Fibroblast of lung (primary cell): ENCODE data around the gene ILRUN. TPM values are rescaled to one million over a fixed set of nuclear protein-coding genes. Genes with fewer than 3 reads are reported as not detected.
"Not testable (repeated sequence)": the region's sequence is repeated elsewhere in the genome, so short reads cannot be mapped to it uniquely, and the experiment has no call there.

Source experiments
- DNase-seq, 2 donors: peaks; one replicate each; pipeline versions ENCODE4 v3.0.0 to v3.0.0-alpha.2; 2010; ENCODE audit warnings: low read depth in 2 of 2
- H2AFZ ChIP-seq: 2 replicates; pipeline ENCODE4 v1.5.1; 2012; ENCODE audit warnings: low read length, control low read depth, inconsistent platforms
- H3K27ac ChIP-seq: 2 replicates; pipeline ENCODE4 v1.5.1; 2011; ENCODE audit warnings: low read length, control low read depth; ENCODE audit not compliant: insufficient read depth
- H3K27me3 ChIP-seq: 2 replicates; pipeline ENCODE4 v1.5.1; 2011; ENCODE audit warnings: mild to moderate bottlenecking, low read length; ENCODE audit not compliant: control insufficient read depth, insufficient read depth
- H3K36me3 ChIP-seq: 2 replicates; pipeline ENCODE4 v1.5.1; 2011; ENCODE audit warnings: low read length; ENCODE audit not compliant: control insufficient read depth, insufficient read depth
- H3K4me1 ChIP-seq: 2 replicates; pipeline ENCODE4 v1.5.1; 2011; ENCODE audit warnings: low read length; ENCODE audit not compliant: control insufficient read depth, insufficient read depth; ENCODE audit errors: extremely low read depth
- H3K4me2 ChIP-seq: 2 replicates; pipeline ENCODE4 v1.5.1; 2011; ENCODE audit warnings: low read length, control low read depth; ENCODE audit not compliant: insufficient read depth; ENCODE audit errors: extremely low read depth
- H3K4me3 ChIP-seq, 4 experiments: fragments of 200-600 bp in 1 of 4; sonication (generic) in 1 of 4; replicated peaks in 1 of 4; 2 replicates each; pipeline ENCODE4 v1.5.1; 2011 to 2016; ENCODE audit warnings: low read length in 4 of 4, low read depth in 3 of 4, mild to moderate bottlenecking in 3 of 4, control low read depth in 2 of 4, inconsistent platforms in 1 of 4, mixed read lengths in 1 of 4; ENCODE audit not compliant: insufficient read depth in 1 of 4; ENCODE audit errors: control extremely low read depth in 1 of 4
- H3K79me2 ChIP-seq: 2 replicates; pipeline ENCODE4 v1.5.1; 2012; ENCODE audit warnings: mild to moderate bottlenecking, low read length, inconsistent platforms; ENCODE audit not compliant: control insufficient read depth, insufficient read depth
- H3K9ac ChIP-seq: 2 replicates; pipeline ENCODE4 v1.5.1; 2011; ENCODE audit warnings: mild to moderate bottlenecking, low read length, control low read depth; ENCODE audit not compliant: insufficient read depth
- H3K9me3 ChIP-seq: 2 replicates; pipeline ENCODE4 v1.5.1; 2012; ENCODE audit warnings: low read depth, low read length; ENCODE audit not compliant: control insufficient read depth, insufficient read depth
- H4K20me1 ChIP-seq: 2 replicates; pipeline ENCODE4 v1.5.1; 2011; ENCODE audit warnings: low read length; ENCODE audit not compliant: control insufficient read depth, insufficient read depth; ENCODE audit errors: extremely low read depth
- EZH2 ChIP-seq: IDR thresholded peaks from 2 replicates; pipeline ENCODE4 v1.5.1; 2012; ENCODE audit warnings: low read length, control low read depth, mild to moderate bottlenecking; ENCODE audit errors: missing control alignments
- polyA plus RNA-seq, 2 donors: library from polyadenylated mRNA; depleted of rRNA in 1 of 2; stranded (reverse) in 1 of 2; unstranded in 1 of 2; fragments of >200 nt; gene quantifications; 2 replicates each; pipeline ENCODE4 v1.2.1, GENCODE V29; 2011 to 2012; ENCODE audit warnings: missing spikeins in 1 of 2
- total RNA-seq: library from RNA; depleted of rRNA; stranded (reverse); fragments of >200 nt; gene quantifications from 2 replicates; pipeline ENCODE4 v1.2.1, GENCODE V29; 2014
- TF ChIP-seq, protein P1 (sequence below), 2 donors: IDR thresholded peaks in 1 of 2; conservative IDR thresholded peaks in 1 of 2; 1 replicate in 1 of 2; 2 replicates in 1 of 2; pipeline ENCODE4 v1.5.1; 2011 to 2012; ENCODE audit warnings: low read length in 2 of 2, control low read depth in 1 of 2, inconsistent platforms in 1 of 2, low read depth in 1 of 2, mild to moderate bottlenecking in 1 of 2

The ILRUN gene
- total and polyA plus RNA-seq, 2 donors (not counting 1 experiment from before 2014, with no cell fraction given), result 44.1 to 60.1 TPM

DNA sequence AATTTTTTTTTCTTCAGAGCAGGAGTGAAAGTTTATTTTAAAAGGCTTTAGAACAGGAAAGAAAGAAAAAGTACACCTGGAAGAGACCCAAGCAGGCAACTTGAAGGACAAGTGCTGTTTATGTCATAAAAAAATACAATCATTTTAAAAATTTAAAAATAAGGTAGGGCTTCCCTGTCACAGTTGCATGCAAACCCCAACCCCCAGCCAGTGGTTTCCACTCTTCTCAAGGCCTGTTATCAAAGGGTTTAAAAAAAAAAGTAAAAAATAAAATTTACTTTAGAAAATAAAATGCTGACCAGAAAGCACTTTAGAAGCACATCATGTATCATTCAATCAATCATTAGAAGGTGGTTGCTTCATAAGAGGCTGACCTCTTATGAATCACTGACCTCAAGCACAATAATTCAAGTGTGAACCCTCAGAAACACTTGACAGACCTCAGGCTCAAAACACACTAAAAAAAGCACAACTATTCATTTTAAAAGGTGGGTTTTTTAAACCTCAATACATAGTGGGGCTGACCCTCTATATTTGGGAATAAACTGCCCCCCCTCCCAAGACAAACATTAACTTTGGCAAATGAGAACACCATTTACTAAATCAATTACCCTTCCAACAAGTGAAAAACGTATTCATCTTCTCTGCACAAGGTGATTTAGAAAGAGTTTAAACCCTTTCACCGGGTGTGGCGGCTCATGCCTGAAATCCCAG is 15.6 kb downstream of the ILRUN start:
- Histone ChIP-seq H3K36me3 (no peaks in the 10 kb centered on the region), H3K27ac (no peak overlapping the region), H3K9ac (no peak overlapping the region), H3K4me2 (peak overlapping the region; percentile 8), H2AFZ (no peak overlapping the region), H4K20me1 (peaks cover 2% of the 10 kb centered on the region), H3K9me3 (no peaks in the 10 kb centered on the region), H3K79me2 (peaks cover 44% of the 10 kb centered on the region), H3K27me3 (no peaks in the 10 kb centered on the region), H3K4me3 (no peak overlapping the region), H3K4me1 (peaks cover 5% of the 10 kb centered on the region)
- peak; percentile 69 to 80 for DNase-seq
- no peak for TF ChIP-seq EZH2
- TF ChIP-seq, protein P1, sequence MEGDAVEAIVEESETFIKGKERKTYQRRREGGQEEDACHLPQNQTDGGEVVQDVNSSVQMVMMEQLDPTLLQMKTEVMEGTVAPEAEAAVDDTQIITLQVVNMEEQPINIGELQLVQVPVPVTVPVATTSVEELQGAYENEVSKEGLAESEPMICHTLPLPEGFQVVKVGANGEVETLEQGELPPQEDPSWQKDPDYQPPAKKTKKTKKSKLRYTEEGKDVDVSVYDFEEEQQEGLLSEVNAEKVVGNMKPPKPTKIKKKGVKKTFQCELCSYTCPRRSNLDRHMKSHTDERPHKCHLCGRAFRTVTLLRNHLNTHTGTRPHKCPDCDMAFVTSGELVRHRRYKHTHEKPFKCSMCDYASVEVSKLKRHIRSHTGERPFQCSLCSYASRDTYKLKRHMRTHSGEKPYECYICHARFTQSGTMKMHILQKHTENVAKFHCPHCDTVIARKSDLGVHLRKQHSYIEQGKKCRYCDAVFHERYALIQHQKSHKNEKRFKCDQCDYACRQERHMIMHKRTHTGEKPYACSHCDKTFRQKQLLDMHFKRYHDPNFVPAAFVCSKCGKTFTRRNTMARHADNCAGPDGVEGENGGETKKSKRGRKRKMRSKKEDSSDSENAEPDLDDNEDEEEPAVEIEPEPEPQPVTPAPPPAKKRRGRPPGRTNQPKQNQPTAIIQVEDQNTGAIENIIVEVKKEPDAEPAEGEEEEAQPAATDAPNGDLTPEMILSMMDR (conservative IDR thresholded peaks at IDR 0.05 in 1 of 2, IDR thresholded peaks at IDR 0.05 in 1 of 2; ENCODE audit: low read depth in 1 of 2, low read length in 2 of 2), result no peak

- DNase-seq, result peak in 1 of 2 donors; percentile 20
- H3K4me2 ChIP-seq, H3K36me3 ChIP-seq, H3K9ac ChIP-seq, H3K4me3 ChIP-seq, H2AFZ ChIP-seq, H3K9me3 ChIP-seq, H3K27ac ChIP-seq, H3K4me1 ChIP-seq, H4K20me1 ChIP-seq, H3K27me3 ChIP-seq: not testable (repeated sequence)
- H3K79me2 ChIP-seq, result peaks cover 45% of the 10 kb centered on the region
Measured at GRCh38 chr6:34680313-34680712, 16.3 kb downstream of the ILRUN start.

DNA sequence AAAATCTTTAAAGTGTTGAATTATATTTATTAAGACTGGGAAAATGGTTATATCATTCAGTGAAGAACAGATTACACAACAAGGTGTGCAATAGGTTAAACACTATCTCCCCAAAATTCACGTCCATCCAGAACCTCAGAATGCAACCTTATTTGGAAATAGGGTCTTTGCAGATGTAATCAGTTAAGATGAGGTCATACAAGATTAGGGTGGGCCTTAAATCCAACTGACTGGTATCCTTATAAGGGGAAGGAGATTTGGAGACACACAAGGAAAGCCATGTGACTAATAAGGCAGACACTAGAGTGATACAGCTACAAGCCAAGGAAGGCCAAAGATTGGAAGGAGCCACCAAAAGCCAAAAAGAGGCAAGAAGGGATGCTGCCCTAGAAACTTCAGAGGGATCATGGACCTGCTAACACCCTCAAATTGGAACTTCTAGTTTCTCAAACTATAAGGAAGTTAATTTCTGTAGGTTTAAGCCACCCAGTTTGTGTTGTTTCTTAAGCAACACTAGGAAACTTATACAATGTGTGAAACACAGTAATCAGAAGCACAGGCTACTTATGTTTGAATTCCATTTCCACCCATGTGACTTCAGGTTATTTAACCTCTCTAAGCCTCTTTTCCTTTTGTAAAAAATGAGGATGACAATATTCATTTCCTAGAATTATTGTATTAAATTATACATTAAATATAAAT is 16.9 kb downstream of the ILRUN start:
- peaks cover 2% of the 10 kb centered on the region for H4K20me1 ChIP-seq
- H3K27me3 ChIP-seq, result no peaks in the 10 kb centered on the region
- no peak overlapping the region for H3K4me3 ChIP-seq
- no peak overlapping the region for H3K4me2 ChIP-seq
- H3K9me3 ChIP-seq, result no peaks in the 10 kb centered on the region
- H3K9ac ChIP-seq, result no peak overlapping the region
- H3K36me3 ChIP-seq, result no peaks in the 10 kb centered on the region
- peaks cover 5% of the 10 kb centered on the region for H3K4me1 ChIP-seq
- H3K79me2 ChIP-seq, result peaks cover 44% of the 10 kb centered on the region
- no peak overlapping the region for H3K27ac ChIP-seq
- DNase-seq, result peak; percentile 58 to 65
- TF ChIP-seq, protein P1 (conservative IDR thresholded peaks at IDR 0.05 in 1 of 2, IDR thresholded peaks at IDR 0.05 in 1 of 2; ENCODE audit: low read depth in 1 of 2, low read length in 2 of 2), result no peak
- TF ChIP-seq EZH2, result no peak
- H2AFZ ChIP-seq, result no peak overlapping the region
